Ectodermal cell (in vitro differentiated cells): ENCODE data around the gene IGFN1.
"Not testable (repeated sequence)": the region's sequence is repeated elsewhere in the genome, so short reads cannot be mapped to it uniquely, and the experiment has no call there.

Experiments
- H3K27ac ChIP-seq: 2 replicates; pipeline ENCODE4 v1.7.0; 2013; ENCODE audit warnings: mild to moderate bottlenecking, low read depth, low read length; ENCODE audit not compliant: insufficient read depth, poor library complexity, severe bottlenecking
- H3K27me3 ChIP-seq: 2 replicates; pipeline ENCODE4 v1.7.0; 2013; ENCODE audit warnings: mild to moderate bottlenecking, low read length; ENCODE audit not compliant: insufficient read depth, control insufficient read depth, poor library complexity, severe bottlenecking
- H3K36me3 ChIP-seq: one replicate; pipeline ENCODE4 v1.7.0; 2013; ENCODE audit warnings: low read length; ENCODE audit not compliant: control insufficient read depth, insufficient read depth
- H3K4me1 ChIP-seq: one replicate; pipeline ENCODE4 v1.7.0; 2013; ENCODE audit warnings: low read length; ENCODE audit not compliant: control insufficient read depth, insufficient read depth
- H3K4me3 ChIP-seq: 2 replicates; pipeline ENCODE4 v1.7.0; 2013; ENCODE audit warnings: low read depth, low read length, control low read depth; ENCODE audit not compliant: insufficient read depth
- H3K9me3 ChIP-seq: 2 replicates; pipeline ENCODE4 v1.7.0; 2013; ENCODE audit warnings: mild to moderate bottlenecking, low read length, moderate library complexity; ENCODE audit not compliant: control insufficient read depth
- WGBS, 2 experiments: methylation state at CpG; one replicate each; pipeline ENCODE4 v1.1.7; 2013; ENCODE audit warnings: missing lambda C conversion rate in 2 of 2; 5-methylcytosine and 5-hydroxymethylcytosine counted together

IGFN1 gene

DNA sequence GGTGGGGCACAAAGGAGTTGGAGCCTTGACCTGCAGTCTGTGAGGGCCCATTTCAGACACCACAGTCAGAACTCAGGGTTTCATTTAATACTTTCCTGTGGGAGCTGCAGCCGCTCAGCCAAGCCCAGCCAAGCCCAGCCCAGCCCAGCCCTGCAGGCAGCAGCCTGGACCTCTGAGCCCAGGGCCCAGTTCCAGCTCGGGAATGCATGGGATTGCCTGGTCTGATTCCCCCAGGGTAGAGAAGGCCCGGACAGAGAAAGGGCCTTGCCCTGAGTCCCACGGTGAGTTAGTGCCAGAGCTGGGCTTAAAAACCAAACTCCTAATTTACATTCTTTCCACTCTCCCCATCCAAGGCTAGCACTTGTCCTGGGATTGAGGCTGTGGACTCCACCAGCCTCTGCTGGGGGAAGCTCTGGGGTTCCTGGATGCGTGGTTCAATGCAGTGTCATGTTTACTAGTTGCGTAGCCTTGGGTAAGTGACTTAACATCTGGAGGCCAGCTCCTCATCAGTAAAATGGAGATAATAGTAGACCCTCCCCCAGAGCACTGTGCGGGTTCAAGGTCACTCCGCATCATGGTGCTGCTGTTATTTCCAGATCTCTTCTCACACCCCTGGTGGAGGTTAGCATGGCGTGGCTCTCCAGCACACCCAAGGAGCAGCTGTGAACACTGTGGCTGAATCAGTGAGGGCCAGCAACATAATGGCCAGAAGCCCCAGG is 63.4 kb downstream of the IGFN1 start:
- Histone ChIP-seq H3K27ac (no peak overlapping the region), H3K4me3 (no peak overlapping the region), H3K9me3 (no peaks in the 10 kb centered on the region), H3K36me3 (no peaks in the 10 kb centered on the region), H3K27me3 (no peaks in the 10 kb centered on the region), H3K4me1 (no peaks in the 10 kb centered on the region)
- WGBS, 2 experiments: 91 to 92% methylated on average over 9 of the region's 9 CpGs

DNA sequence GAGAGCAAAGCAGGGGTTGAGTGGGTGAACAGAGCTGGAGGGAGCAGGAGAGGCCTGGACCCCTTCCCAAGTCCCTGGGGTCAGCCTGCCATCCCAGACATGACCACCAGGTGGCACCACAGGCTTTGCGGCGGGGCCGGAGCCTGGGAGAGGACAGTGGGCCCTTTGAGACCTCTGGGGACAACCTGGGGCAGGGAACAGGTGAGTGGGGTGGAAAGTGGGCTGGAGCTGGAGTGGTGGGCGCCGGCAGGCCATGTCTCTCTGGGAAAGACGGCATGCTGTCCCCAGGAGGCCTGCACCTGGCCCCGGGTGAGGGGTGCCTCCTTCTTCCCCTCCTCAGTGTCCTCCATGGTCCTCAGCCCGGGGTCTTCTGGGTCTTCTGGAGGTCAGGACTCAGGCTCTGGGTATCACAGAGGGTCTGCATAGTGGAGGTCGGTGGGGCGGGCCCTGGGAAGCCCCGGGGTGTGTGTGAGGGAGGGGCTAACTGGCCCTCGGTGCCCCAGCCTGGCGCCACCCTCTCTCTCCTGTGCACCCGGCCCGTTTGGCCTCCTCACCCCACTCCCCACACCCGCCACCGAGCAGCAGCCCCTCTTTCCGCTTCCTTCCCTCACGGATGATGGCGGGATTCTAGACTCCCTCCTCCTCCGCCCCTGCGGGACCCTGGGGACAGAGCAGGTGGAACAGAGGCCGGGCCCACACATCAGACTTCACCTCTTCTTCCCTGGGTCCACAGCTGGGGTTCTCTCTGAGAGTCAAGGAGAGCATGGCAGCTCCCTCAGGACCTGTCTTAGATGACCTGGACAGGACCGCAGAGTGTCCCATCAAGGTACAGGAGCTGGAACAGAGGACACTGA is 64.2 kb downstream of the IGFN1 start:
- Histone ChIP-seq H3K27ac (no peak overlapping the region), H3K27me3 (no peaks in the 10 kb centered on the region), H3K4me3 (no peak overlapping the region), H3K9me3 (no peaks in the 10 kb centered on the region), H3K4me1 (no peaks in the 10 kb centered on the region), H3K36me3 (no peaks in the 10 kb centered on the region)
- 60 to 64% methylated on average over 24 of the region's 24 CpGs for WGBS, 2 experiments

DNA sequence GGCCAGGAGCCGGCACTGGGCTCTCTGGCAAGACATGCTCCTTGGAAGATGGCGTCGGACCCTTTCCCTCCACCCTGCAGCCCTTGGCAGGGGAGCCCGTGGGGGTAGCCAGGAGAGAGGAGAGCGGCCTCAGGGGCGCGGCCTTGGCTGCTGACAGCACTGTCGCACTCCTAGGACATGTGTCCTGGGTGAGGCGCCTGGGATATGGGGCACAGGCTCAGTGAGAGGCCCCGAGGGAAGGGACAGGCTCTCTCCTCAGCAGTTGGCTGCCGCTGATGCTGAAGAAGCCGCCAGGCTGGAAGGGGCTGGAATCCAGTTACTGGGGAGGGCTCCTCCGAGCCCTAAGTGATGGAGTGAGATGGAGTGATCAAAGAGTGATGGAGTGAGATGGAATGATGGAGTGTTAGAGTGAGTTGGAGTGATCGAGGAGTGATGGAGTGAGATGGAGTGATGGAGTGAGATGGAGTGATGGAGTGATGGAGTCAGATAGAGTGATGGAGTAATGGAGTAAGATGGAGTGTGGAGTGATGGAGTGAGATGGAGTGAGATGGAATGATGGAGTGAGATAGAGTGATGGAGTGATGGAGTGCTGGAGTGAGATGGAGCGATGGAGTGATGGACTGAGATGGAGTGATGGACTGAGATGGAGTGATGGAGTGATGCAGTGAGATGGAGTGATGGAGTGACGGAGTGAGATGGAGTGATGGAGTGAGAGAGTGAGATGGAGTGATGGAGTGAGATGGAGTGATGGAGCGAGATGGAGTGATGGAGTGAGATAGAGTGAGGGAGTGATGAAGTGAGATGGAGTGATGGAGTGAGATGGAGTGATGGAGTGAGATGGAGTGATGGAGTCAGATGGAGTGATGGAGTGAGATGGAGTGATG is 65.1 kb downstream of the IGFN1 start:
- WGBS, 2 experiments: 90 to 93% methylated on average over 17 of the region's 17 CpGs
- Histone ChIP-seq H3K4me1 (no peaks in the 10 kb centered on the region), H3K4me3 (no peak overlapping the region), H3K27me3 (peaks cover 2% of the 10 kb centered on the region), H3K36me3 (no peaks in the 10 kb centered on the region), H3K27ac (no peak overlapping the region), H3K9me3 (no peaks in the 10 kb centered on the region)

DNA sequence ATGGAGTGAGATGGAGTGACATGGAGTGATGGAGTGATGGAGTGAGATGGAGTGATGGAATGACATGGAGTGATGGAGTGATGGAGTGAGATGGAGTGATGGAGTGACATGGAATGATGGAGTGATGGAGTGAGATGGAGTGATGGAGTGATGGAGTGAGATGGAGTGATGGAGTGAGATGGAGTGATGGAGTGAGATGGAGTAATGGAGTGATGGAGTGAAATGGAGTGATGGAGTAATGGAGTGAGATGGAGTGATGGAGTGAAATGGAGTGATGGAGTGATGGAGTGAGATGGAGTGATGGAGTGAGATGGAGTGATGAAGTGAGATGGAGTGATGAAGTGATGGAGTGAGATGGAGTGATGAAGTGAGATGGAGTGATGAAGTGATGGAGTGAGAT is 67.5 kb downstream of the IGFN1 start:
- not testable (repeated sequence) for H3K9me3 ChIP-seq, H3K36me3 ChIP-seq, H3K27me3 ChIP-seq, H3K4me3 ChIP-seq, H3K4me1 ChIP-seq, H3K27ac ChIP-seq

DNA sequence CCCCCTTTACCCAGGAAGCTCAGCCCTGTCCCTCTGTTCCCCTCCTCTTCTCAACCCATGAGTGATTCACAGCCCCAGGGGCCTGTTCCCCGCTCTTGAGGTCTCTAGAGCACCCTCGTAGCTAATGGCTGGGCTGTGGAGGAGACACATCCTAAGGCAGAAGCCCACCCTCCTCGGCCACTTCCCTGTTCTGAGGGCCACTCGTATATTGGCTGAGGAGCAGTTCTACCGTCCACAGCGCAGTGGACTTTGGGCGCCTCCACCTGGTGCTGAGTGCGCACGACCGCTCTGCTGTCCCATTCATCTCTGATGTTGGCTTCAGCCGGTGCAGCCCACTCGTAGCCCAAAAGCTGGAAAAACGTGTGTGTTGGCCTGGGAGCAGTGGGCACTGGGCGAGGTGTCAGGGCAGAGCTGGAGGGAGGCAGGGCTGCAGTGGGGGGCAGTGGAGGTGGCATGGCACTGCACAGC is 68.2 kb downstream of the IGFN1 start:
- Histone ChIP-seq H3K4me3 (no peak overlapping the region), H3K27me3 (peaks cover 4% of the 10 kb centered on the region), H3K4me1 (no peaks in the 10 kb centered on the region), H3K36me3 (no peaks in the 10 kb centered on the region), H3K27ac (no peak overlapping the region), H3K9me3 (no peaks in the 10 kb centered on the region)
- WGBS, 2 experiments: 96% methylated on average over 14 of the region's 14 CpGs

DNA sequence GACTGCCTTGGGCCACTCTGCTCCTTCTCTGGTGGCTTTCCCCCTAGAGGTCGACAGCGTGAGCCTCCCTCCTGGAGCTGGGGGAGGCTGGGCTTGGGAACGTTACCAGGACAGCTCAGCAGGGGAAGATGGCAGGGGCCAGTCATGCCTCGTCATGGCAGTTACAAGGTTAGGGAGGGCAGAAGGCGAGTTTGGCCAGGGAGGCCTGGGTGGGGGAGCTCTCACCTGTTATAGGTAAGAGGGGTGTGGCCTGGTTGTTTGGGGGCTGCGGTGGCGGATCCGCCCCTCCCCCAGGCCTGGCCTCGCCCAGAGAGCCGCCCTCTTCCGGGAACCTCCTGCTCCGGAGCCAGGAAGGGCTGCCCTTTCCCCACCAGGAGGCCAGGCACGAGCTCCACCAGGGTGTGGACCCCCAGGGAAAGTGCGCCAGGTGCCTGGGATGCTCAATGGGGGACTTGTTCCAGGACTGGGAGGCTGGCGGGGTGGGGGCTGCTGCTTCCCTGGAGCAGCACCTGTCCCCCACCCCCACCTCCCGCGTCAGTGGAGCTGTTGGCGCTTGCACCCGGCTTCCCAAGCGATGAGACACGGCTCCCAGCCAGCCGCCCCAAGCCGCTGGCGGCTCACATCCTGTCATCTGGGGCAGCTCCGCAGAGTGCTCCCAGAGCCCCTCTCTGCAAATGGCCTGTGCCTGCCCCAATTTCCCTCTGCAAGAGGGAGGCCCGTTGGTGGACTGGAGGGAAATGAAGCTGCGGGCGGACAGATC is 69.0 kb downstream of the IGFN1 start:
- H3K9me3 ChIP-seq: no peaks in the 10 kb centered on the region
- no peaks in the 10 kb centered on the region for H3K36me3 ChIP-seq
- H3K4me1 ChIP-seq: no peaks in the 10 kb centered on the region
- H3K27me3 ChIP-seq: peaks cover 4% of the 10 kb centered on the region
- H3K4me3 ChIP-seq: no peak overlapping the region
- 26 to 29% methylated on average over 28 of the region's 28 CpGs for WGBS, 2 experiments
- no peak overlapping the region for H3K27ac ChIP-seq

DNA sequence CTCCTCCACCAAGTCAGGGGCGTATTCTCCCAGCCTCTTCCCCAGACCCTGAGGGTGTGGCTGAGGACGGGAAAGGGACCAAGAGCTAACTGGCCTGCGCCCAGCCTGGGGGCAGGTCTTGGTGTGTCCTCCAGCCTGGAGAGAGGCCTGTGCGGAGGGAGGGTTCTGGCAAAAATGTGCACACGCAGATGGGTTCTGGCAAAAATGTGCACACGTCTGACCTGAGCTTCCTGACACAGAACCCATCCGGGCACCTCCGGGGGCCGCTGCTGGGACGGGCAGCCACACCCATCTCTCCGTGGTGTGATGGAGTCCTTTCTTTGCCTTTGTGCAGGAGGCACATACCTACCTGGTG is 69.6 kb downstream of the IGFN1 start:
- WGBS, 2 experiments: 78% methylated on average over 11 of the region's 11 CpGs
- no peak overlapping the region for H3K4me3 ChIP-seq
- no peaks in the 10 kb centered on the region for H3K4me1 ChIP-seq
- H3K9me3 ChIP-seq: no peaks in the 10 kb centered on the region
- H3K27me3 ChIP-seq: peaks cover 4% of the 10 kb centered on the region
- H3K27ac ChIP-seq: no peak overlapping the region
- H3K36me3 ChIP-seq: no peaks in the 10 kb centered on the region

DNA sequence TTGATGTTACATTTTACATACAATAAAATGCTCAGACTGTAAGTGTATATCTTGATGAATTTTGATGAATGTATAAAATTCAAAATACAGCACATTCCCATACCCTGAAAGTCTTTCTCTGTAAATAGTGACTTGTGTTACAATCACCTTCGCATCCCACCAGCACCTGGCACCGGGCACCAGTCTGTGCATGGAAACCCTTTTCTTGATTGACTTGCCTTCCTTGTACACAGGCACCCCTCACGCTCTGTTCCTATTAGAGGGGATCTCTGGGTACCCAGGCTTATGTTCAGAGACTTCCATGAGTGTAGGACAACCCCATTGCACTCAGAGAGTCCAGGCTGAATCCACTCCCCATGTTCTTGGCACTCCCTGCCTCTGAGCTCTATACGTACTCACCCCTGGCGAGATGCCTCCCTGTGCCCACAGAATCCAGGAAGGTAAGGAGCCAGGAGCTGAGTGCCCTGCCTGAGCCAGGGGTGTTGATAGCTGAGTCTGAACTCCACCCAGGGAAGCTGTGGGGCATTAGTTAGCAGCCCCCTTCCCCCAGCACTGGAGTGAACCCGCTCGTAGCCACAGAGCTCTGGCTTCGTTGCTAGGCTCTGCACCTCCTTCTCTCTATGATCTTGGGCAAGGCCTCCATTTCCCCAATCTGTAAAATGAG is 70.2 kb downstream of the IGFN1 start:
- Histone ChIP-seq H3K4me3 (no peak overlapping the region), H3K27ac (no peak overlapping the region), H3K4me1 (no peaks in the 10 kb centered on the region), H3K36me3 (no peaks in the 10 kb centered on the region), H3K9me3 (no peaks in the 10 kb centered on the region), H3K27me3 (peaks cover 4% of the 10 kb centered on the region)
- WGBS, 2 experiments: 96 to 97% methylated on average over 8 of the region's 8 CpGs

DNA sequence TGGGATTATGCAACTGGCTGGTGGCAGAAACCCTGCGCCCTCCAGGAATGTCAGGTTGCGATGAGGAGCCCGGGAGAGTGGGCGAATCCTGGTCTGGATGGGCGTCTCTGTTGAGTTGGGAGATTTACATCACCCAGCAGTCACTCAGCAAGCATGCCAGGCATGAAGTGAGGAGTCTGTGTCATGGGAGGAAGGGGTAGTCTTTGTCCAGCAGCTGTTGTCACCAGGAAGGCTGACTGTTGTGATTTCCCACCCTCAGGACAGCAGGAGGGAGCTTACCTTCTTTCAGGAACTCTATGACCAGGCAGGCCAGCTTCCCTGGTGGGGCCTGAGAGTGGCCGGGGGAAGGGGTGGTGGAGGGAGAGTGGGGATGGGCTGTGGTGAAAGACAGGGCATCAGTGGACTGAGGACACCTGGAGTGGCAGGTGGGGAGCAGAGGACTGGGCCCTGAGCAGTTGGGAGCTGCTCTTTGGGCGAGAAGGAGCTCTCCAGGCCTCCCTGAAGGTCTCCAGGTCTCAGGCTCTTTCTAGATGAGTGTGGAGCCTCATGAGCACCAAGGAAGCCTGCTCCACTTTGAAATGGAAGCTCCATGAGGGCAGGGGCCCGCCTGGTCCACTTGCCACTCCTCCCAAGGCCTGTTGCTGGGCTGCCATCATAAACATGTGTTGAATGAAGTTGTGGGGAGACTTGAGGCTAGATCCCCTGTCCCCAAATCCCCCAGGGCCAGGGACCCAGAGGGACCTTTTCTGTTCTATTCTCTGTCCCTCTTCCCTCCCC is 71.3 kb downstream of the IGFN1 start:
- H3K27me3 ChIP-seq: peaks cover 4% of the 10 kb centered on the region
- H3K27ac ChIP-seq: no peak overlapping the region
- 92 to 96% methylated on average over 8 of the region's 8 CpGs for WGBS, 2 experiments
- H3K4me3 ChIP-seq: no peak overlapping the region
- no peaks in the 10 kb centered on the region for H3K9me3 ChIP-seq
- no peaks in the 10 kb centered on the region for H3K36me3 ChIP-seq
- H3K4me1 ChIP-seq: no peaks in the 10 kb centered on the region
